GM12864 (cell line): Measurements from ENCODE around the gene PGM3.

Experiments
- DNase-seq: peaks from one replicate; pipeline ENCODE4 v3.0.0-alpha.2; 2011; ENCODE audit warnings: low read depth
- H3K4me3 ChIP-seq: 2 replicates; pipeline ENCODE4 v1.5.1; 2011; ENCODE audit warnings: mild to moderate bottlenecking, low read depth, low read length, control low read depth
- TF ChIP-seq, protein P1 (sequence below): IDR thresholded peaks from 2 replicates; pipeline ENCODE4 v1.5.1; 2011; ENCODE audit warnings: low read depth, mild to moderate bottlenecking, moderate library complexity, low read length, control low read depth, inconsistent platforms; ENCODE audit errors: missing control alignments

Gene PGM3, protein sequence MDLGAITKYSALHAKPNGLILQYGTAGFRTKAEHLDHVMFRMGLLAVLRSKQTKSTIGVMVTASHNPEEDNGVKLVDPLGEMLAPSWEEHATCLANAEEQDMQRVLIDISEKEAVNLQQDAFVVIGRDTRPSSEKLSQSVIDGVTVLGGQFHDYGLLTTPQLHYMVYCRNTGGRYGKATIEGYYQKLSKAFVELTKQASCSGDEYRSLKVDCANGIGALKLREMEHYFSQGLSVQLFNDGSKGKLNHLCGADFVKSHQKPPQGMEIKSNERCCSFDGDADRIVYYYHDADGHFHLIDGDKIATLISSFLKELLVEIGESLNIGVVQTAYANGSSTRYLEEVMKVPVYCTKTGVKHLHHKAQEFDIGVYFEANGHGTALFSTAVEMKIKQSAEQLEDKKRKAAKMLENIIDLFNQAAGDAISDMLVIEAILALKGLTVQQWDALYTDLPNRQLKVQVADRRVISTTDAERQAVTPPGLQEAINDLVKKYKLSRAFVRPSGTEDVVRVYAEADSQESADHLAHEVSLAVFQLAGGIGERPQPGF

DNA sequence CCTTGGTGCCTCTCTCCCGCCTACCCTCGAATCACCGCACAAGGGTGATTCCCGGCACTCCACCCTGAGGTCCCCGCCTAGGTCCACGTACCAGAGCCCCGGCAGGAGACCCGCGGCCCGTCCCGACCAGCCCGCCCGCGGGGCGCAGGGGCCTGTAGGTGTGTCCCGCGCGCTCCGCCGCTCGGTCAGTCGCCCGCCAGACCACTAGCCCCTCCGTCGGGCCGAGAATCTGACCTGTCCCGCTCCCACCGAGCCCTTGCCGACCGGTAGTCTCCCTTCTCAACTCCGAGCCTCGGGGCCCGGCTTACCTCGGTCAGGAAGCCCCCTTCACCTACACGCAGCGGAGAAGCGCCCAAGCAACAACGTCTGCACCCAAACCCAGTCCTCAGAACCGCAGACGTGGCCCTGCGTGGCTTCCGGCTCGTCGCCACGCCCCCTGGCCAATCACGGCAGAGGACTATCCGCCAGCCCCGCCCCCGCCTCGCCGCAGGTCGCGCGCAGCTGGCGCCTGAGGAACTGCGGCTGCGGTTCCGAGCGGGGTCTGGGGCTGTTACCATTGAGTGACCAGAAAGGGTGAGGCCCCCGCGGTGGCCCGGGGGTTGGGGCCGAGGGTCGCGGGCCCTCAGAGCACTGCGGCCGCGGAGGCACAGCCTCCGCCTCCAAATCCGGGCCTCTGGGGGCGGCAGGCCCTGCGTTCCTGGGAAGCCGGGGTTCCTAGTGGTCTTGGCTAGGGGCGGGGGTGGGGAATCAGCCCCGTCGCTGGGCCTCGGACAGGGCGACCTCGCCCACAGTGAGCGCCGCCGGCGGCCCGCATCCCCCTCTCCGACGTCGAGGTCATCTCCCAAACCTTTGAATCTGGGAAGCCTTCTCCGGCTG is at the start of gene PGM3, which contains the start of gene RWDD2A:
PGM3 (minus strand) TSS at position 395 of the 876 bp plus-strand sequence. CDS start 2,253 bp downstream, outside the sequence.
RWDD2A (plus strand) TSS at position 487 of the 876 bp plus-strand sequence. CDS start 1,095 bp downstream, outside the sequence.
- TF ChIP-seq, protein P1, sequence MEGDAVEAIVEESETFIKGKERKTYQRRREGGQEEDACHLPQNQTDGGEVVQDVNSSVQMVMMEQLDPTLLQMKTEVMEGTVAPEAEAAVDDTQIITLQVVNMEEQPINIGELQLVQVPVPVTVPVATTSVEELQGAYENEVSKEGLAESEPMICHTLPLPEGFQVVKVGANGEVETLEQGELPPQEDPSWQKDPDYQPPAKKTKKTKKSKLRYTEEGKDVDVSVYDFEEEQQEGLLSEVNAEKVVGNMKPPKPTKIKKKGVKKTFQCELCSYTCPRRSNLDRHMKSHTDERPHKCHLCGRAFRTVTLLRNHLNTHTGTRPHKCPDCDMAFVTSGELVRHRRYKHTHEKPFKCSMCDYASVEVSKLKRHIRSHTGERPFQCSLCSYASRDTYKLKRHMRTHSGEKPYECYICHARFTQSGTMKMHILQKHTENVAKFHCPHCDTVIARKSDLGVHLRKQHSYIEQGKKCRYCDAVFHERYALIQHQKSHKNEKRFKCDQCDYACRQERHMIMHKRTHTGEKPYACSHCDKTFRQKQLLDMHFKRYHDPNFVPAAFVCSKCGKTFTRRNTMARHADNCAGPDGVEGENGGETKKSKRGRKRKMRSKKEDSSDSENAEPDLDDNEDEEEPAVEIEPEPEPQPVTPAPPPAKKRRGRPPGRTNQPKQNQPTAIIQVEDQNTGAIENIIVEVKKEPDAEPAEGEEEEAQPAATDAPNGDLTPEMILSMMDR = no peak
- DNase-seq = peak; percentile 68
- peak within 1 kb of the TSS; percentile 73 for H3K4me3 ChIP-seq

DNA sequence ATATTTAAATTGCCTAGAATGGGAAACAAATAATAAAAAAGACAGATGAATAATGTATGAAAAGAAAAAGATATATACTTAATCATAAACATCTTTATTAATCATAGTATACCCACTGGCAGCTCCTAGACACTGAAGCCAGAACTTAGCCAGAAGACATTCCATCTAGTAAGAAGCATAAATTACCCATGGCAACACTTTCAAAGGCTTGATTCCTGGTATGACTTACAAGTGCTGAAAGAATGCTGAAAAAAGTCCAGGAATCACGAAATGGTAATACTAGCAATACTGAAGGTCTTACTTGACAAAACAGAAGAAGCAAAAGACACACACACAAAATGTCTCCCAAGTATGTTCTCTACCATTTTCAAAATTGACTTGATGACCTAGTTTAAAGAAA is 38.1 kb upstream of the PGM3 start:
- TF ChIP-seq, protein P1 = no peak
- H3K4me3 ChIP-seq = no peak overlapping the region
- DNase-seq = no peak

DNA sequence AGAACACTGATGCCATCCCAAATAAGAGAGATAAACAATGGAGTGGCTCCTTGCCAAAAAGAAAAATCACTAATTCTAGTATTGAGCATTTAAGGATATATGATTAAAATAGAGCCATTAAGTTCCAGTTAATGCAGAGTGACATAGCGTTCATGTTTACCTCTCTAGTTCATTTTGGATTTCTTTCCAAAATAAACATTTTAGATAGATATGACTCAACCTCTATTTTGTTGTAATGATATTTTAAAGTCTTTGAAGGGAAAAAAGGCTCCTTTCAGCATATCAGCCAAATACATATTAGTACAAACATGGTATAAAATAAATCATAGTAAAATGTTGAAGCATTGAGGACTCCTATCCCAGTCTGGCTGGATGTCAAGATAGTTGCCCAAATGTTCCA is 33.5 kb upstream of the PGM3 start:
- TF ChIP-seq, protein P1 = no peak
- H3K4me3 ChIP-seq = no peak overlapping the region
- no peak for DNase-seq

DNA sequence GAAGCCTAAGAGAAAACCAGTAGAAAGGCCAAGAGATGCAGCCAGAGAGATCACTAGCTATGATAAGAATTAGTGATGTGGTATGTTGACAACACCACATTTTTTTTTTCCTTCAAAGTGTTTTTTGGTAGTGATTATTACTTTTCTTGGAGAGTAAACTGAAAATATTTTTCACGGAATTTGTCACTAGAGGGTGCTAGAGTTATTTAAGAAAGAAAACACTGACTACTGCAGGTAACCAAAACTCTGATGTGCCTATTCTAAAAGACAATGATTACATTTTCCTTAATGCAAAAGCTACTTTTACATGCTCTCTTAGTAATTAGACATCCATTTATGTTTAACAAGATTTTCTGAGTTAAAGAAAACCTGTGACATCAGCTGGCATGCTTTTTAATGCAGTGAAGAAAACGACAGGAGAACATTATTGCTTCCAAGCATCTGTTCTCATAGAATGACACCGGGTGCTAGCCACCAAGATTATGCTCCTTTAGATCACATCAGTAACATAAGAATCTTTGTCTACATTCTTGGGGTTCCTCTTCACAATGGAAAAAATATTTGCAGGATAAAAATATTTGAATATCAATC is 28.9 kb upstream of the PGM3 start:
- H3K4me3 ChIP-seq = no peak overlapping the region
- TF ChIP-seq, protein P1 = peak; percentile 38
- peak; percentile 16 for DNase-seq

DNA sequence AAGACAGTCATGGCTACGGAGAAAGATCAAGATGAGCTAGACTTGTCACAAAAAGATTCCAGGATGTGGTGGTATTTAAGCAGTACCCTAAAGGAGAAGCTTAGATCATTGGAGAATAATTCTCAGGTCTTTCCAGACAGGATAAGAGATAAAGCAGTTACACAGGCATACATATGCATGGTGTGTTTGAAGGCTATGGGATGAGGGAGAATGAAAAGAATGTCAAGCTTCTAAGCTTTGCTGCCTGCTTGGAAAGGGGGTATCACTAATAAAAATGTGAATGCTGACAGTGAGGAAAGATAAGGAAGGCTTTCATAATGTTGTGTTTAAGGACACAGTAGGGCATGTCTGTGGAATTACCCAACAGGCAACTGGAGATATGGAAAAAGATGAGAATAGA is 28.2 kb upstream of the PGM3 start:
- TF ChIP-seq, protein P1 = no peak
- DNase-seq = no peak
- no peak overlapping the region for H3K4me3 ChIP-seq

DNA sequence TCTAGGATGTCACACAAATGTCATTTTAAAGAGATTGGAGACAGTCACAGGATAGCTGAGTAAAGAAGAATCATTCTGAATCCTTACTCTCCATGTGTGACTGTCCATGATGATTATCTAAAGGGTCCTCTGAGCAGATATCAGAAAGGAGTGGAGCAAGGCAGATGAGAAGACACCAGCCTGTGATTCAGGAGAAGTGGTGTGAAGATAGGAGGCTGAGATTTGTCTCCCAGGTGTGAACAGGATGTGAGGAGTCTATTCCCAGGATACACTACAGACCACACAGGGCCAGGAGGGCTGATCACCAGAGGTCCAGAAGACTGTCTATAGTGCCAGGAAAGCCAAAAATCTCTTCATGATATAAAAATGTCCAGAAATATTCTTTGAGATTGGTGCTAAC is 27.1 kb upstream of the PGM3 start:
- no peak overlapping the region for H3K4me3 ChIP-seq
- TF ChIP-seq, protein P1 = no peak
- no peak for DNase-seq
